ENCODE data around the gene TMCC1. TPM values are rescaled to one million over a fixed set of nuclear protein-coding genes. Genes with fewer than 3 reads are reported as not detected.

TMCC1 gene
- total and polyA plus RNA-seq, 2 donors (not counting 3 experiments of a cell fraction or from before 2014, with no cell fraction given): 17.4 to 38.4 TPM

GRCh38 chr3:129616713-129617112 is 276.8 kb downstream of the TMCC1 start:
- intact Hi-C loops (cut with micrococcal nuclease) (no loop called here), dilution Hi-C loops (cut with MboI; ENCODE audit: extremely low pct_ligation_motif_present, low sequenced_read_pairs) (no loop called here)
- CTCF ChIA-PET: interaction anchor here (1.4 kb wide), 1 partner anchor 127 kb away, joined by 3 read pairs; no protein-coding TSS in a partner anchor
- DNase-seq (ENCODE audit: low read depth, low spot score) (no peak), FAIRE-seq (no peak)
- H3K27ac ChIP-seq (ENCODE audit: insufficient read depth, low read depth, low read length): no peak overlapping the region
- H2AFZ ChIP-seq (ENCODE audit: low read depth, low read length): no peak overlapping the region
- H3K4me2 ChIP-seq (ENCODE audit: insufficient read depth, low read length): no peak overlapping the region
- no peak overlapping the region for H3K4me3 ChIP-seq (replicated peaks in 1 of 3; ENCODE audit: insufficient read depth in 1 of 3, low read depth in 1 of 3, low read length in 3 of 3)
- no peaks in the 10 kb centered on the region for H4K20me1 ChIP-seq (replicated peaks; ENCODE audit: control insufficient read depth, extremely low read depth, insufficient read depth, low read length)
- no peaks in the 10 kb centered on the region for H3K79me2 ChIP-seq (ENCODE audit: control insufficient read depth, insufficient read depth, low read length)
- no TSS peak for BruUV-seq (replicated peaks)
- H3K36me3 ChIP-seq (ENCODE audit: control insufficient read depth in 2 of 2, extremely low read depth in 1 of 2, insufficient read depth in 2 of 2, low read length in 2 of 2): no peaks in the 10 kb centered on the region
- no peak overlapping the region for H3K9ac ChIP-seq (replicated peaks; ENCODE audit: extremely low read depth, insufficient read depth, low read length)
- peaks cover 44% of the 10 kb centered on the region for H3K4me1 ChIP-seq (ENCODE audit: control insufficient read depth, extremely low read depth, insufficient read depth, low read length)
- no peaks in the 10 kb centered on the region for H3K9me3 ChIP-seq (replicated peaks; ENCODE audit: control insufficient read depth, insufficient read depth, low read length)
- H3K27me3 ChIP-seq (ENCODE audit: control insufficient read depth in 2 of 2, insufficient read depth in 2 of 2, low read length in 2 of 2): no peaks in the 10 kb centered on the region
- no peaks in the 10 kb centered on the region for H3K9me1 ChIP-seq (replicated peaks; ENCODE audit: control insufficient read depth, extremely low read depth, insufficient read depth, low read length)
- POLR2A ChIA-PET: no interaction called here
- TF ChIP-seq JUN (IDR thresholded peaks at IDR 0.05; ENCODE audit: borderline replicate concordance, insufficient read depth, insufficient read length, low read depth) (no peak), POLR2AphosphoS5 (IDR thresholded peaks at IDR 0.05; ENCODE audit: insufficient read depth, low read depth, low read length) (no peak), EZH2 (IDR thresholded peaks at IDR 0.05; ENCODE audit: borderline replicate concordance, low read depth, low read length, severe bottlenecking) (no peak), FOS (IDR thresholded peaks at IDR 0.05; ENCODE audit: borderline replicate concordance, insufficient read depth, low read length) (no peak), GATA2 (IDR thresholded peaks at IDR 0.05; ENCODE audit: insufficient read depth, insufficient read length, low read depth, low read length) (no peak), CTCF (IDR thresholded peaks at IDR 0.05; ENCODE audit: extremely low read depth in 1 of 2, insufficient read depth in 1 of 2, low read depth in 1 of 2, low read length in 2 of 2) (no peak), POLR2A (IDR thresholded peaks at IDR 0.05; ENCODE audit: low read depth, low read length) (no peak), MYC (IDR thresholded peaks at IDR 0.05; ENCODE audit: low read depth, low read length) (no peak)
- TF ChIP-seq, protein P1, sequence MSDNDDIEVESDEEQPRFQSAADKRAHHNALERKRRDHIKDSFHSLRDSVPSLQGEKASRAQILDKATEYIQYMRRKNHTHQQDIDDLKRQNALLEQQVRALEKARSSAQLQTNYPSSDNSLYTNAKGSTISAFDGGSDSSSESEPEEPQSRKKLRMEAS (IDR thresholded peaks at IDR 0.05; ENCODE audit: insufficient read depth, insufficient read length): no peak
